ENCODE data around the gene IKBKG.
"Not testable (repeated sequence)": the region's sequence is repeated elsewhere in the genome, so short reads cannot be mapped to it uniquely, and the experiment has no call there.

DNA sequence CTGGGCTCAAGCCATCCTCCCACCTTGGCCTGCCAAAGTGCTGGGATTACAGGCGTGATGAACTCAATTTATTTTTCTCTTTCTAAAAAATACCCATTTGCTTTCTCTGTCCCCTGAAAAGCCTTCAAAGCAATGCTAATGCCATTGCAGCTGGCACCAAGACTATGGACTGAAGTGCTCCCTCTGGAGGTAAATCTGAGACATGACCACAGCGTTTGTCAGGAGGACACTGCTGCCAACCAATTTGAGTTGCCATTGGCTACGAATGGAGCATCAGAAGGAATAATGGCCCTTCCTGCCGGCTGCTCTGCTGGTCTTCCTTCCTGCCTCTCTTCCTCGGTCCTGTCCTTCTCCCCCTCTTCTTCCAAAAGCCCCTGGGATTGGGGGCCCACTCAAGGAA, 27.7 kb downstream of the IKBKG start:
- TF ChIP-seq, protein P1, sequence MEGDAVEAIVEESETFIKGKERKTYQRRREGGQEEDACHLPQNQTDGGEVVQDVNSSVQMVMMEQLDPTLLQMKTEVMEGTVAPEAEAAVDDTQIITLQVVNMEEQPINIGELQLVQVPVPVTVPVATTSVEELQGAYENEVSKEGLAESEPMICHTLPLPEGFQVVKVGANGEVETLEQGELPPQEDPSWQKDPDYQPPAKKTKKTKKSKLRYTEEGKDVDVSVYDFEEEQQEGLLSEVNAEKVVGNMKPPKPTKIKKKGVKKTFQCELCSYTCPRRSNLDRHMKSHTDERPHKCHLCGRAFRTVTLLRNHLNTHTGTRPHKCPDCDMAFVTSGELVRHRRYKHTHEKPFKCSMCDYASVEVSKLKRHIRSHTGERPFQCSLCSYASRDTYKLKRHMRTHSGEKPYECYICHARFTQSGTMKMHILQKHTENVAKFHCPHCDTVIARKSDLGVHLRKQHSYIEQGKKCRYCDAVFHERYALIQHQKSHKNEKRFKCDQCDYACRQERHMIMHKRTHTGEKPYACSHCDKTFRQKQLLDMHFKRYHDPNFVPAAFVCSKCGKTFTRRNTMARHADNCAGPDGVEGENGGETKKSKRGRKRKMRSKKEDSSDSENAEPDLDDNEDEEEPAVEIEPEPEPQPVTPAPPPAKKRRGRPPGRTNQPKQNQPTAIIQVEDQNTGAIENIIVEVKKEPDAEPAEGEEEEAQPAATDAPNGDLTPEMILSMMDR (tag by site-specific recombination; IDR thresholded peaks at IDR 0.05): not testable (repeated sequence)
- TF ChIP-seq, protein P2, sequence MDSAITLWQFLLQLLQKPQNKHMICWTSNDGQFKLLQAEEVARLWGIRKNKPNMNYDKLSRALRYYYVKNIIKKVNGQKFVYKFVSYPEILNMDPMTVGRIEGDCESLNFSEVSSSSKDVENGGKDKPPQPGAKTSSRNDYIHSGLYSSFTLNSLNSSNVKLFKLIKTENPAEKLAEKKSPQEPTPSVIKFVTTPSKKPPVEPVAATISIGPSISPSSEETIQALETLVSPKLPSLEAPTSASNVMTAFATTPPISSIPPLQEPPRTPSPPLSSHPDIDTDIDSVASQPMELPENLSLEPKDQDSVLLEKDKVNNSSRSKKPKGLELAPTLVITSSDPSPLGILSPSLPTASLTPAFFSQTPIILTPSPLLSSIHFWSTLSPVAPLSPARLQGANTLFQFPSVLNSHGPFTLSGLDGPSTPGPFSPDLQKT (IDR thresholded peaks at IDR 0.05; ENCODE audit: borderline replicate concordance, low read depth, low read length): not testable (repeated sequence)
- not testable (repeated sequence) for TF ChIP-seq KLF7 (tag by site-specific recombination; IDR thresholded peaks at IDR 0.05; ENCODE audit: borderline replicate concordance); ZNF248 (tag by site-specific recombination; IDR thresholded peaks at IDR 0.05)
- TF ChIP-seq, protein P3, sequence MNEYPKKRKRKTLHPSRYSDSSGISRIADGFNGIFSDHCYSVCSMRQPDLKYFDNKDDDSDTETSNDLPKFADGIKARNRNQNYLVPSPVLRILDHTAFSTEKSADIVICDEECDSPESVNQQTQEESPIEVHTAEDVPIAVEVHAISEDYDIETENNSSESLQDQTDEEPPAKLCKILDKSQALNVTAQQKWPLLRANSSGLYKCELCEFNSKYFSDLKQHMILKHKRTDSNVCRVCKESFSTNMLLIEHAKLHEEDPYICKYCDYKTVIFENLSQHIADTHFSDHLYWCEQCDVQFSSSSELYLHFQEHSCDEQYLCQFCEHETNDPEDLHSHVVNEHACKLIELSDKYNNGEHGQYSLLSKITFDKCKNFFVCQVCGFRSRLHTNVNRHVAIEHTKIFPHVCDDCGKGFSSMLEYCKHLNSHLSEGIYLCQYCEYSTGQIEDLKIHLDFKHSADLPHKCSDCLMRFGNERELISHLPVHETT (tag by site-specific recombination; IDR thresholded peaks at IDR 0.05): not testable (repeated sequence)
